HG02623 (cell line): ENCODE results near the gene CHPT1.
"Not testable (repeated sequence)": the region's sequence is repeated elsewhere in the genome, so short reads cannot be mapped to it uniquely, and the experiment has no call there.

ENCODE experiments used
- ATAC-seq: cut with Tn5 transposase; IDR thresholded peaks from one replicate; pipeline ENCODE4 v1.9.1; 2021; ENCODE audit warnings: moderate library complexity; ENCODE audit not compliant: unreplicated experiment

Gene CHPT1

DNA sequence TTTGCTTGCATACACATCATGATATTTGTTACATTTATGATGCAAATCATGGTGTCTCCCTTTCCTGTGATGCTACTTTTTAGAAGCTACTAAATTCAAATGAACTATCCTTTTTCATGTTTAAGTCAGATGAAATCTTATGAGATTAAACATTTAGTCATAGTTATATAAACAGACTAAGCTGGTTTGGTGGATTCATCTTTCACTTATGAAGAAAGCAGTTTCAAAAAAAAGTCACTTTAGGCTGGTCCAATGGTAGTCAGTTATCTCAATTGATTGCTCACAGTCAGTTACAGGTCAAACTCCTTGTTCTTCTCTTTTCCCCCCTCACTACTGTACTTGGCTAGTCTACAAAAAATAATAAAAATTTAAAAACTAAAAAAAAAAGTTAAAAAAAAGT, 22.1 kb downstream of the CHPT1 start:
- no peak for ATAC-seq

DNA sequence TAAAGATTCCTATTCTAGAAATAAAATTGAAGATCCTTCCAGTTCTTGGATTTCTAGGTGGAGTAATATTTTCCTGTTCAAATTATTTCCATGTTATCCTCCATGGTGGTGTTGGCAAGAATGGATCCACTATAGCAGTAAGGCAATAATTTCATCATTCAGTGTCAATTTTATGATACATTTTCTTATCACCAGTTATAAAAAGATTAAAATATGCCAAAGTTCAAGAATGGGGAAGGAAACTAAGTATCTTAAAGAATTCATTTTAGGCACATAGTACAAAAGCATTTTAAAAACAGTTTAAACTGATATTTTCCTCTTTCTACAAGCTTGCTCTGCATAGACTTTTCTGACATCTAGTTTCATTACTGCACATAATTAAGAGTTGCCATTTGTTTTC, 22.7 kb downstream of the CHPT1 start:
- no peak for ATAC-seq

DNA sequence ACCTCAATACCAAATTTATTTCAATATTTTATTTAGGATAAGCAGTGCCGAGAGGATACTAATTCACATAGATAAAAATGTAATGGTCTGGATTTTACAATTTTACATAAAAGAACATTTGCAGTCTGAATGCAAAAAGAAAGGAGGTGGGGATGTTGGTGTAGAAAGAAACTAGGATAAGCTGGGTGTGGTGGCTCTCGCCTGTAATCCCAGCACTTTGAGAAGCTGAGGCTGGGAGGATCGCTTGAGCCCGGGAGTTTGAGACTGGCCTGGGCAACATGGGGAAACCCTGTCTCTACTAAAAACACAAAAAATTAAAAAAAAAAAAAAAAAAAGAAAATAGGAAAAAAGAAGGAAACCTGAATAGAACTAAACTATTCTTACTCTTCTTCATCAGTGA, 25.0 kb downstream of the CHPT1 start:
- ATAC-seq: no peak

GRCh38 chr12:101727098-101727497, 29.7 kb downstream of the CHPT1 start:
- no peak for ATAC-seq

- no peak for ATAC-seq
Measured at GRCh38 chr12:101729842-101730241, 32.4 kb downstream of the CHPT1 start.

DNA sequence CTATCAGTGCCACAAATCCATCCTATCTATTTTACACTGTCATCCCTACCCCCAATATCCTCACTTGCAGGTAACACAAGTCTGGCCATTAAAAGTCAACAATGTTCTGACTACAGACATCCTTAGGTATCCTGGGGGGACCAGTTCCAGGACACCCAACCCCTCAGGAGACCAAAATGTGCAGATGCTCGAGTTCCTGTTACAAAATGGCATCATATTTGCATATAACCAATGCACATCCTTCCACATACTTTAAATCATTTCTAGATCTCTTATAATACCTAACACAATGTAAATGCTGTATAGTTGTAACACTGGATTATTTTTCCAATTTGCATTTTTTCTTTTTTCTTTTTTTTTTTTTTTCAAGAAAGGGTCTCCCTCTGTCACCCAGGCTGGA, 34.9 kb downstream of the CHPT1 start:
- ATAC-seq: no peak

- no peak for ATAC-seq
Measured at GRCh38 chr12:101733166-101733565, 35.7 kb downstream of the CHPT1 start.

- not testable (repeated sequence) for ATAC-seq
Measured at GRCh38 chr12:101734482-101734881, 37.0 kb downstream of the CHPT1 start.

DNA sequence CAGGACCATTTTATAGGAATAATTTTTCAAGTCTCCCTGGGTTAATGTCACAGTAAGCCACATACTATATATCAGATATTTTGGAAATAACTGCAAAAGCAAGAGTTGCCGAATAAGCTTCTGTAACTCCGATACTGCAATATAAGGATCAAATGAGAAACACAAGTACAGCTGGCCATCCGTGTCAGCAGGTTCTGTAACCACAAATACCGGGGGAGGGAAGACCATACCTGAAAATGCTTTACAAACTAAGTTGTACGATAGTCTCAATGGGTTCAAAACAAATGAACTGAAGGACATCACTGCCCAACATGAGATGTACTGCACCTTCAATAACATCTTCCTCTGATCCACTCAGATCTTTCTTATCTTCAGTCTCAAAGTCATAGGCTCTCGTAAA, 40.0 kb downstream of the CHPT1 start:
- ATAC-seq: no peak

DNA sequence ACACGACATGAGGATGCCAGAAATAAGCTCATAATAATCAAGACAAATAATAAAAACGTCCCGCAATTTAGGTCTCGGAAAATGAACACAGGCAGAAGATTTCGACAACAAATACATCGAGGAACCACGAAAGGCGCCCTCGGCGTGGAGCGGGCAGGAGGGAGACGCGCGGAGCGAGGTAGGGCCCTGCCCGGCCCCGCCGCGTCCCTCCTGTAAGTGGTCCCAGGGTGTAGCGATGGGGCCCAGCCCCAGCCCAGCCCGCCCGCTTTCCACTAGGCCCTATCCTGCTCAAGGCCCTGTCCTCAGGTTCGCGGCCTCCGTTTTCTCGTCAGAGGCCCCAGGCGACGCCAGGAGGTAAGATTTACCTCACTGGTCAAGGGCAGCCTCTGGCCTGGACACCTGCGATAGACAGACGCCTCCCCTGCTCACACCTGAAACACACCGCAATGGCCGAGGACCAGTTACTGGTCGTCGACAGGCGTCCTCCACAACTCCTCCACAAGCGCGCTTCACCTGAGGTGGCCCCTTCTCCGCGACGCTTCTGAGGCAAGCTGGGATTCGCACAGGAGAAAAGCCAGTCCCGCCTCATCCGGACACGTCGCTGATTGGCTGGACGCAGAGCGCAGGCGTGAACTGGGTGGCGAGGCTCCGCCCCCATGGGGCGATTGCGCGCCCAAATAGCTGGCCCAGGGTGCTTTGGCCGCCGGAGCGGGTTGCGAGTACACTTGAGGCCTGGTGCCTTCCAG, 41.7 kb downstream of the CHPT1 start, which contains the start of gene SYCP3:
Gene SYCP3, minus strand, starts transcription at position 543 of the 746 bp plus-strand sequence. CDS start 1,527 bp downstream, outside the sequence.
- no peak for ATAC-seq

- no peak for ATAC-seq
Measured at GRCh38 chr12:101740566-101740965, 43.1 kb downstream of the CHPT1 start.

DNA sequence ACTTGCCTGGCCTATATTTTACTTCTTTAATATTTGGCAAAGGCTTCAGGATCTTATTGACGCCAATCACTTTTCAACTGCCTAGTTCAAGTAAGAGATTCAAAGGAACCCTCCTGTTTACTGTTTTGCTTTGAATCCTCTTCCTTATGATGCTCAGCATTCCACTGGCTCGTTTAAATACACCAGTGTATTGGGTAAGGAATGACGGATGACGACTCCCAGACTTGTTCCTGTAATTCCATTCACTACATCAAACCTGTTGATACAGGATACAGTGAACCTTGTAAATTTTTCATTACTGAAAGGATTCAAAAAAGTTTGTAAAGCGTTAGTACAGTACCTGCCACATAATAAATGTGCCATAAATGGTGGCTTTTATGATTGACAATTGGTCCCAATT, 43.5 kb downstream of the CHPT1 start:
- ATAC-seq: no peak

DNA sequence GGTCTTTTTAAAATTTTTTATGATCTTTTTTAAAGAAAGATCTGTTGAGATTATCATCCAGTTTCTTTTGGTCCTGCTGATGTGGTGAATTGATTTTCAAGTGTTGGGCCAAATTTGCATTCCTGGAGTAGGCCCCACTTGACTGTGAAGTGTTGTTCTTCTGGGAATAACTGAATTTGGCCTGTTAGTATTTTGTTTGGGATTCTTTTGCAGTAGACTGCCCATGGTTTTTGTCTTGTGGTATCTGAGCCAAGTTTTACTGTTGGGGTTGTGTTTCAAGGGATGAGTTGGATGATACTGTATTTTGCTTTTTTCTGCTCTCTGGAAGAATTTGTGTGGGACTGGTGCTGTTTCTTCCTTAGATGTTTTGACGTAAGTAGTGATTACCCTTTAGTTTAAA, 45.8 kb downstream of the CHPT1 start:
- no peak for ATAC-seq

GRCh38 chr12:101743724-101744472, 46.5 kb downstream of the CHPT1 start:
- ATAC-seq: peak; percentile 96

- no peak for ATAC-seq
Measured at GRCh38 chr12:101745481-101745880, 48.0 kb downstream of the CHPT1 start.

- no peak for ATAC-seq
Measured at GRCh38 chr12:101746196-101746595, 48.8 kb downstream of the CHPT1 start.

- ATAC-seq: no peak
Measured at GRCh38 chr12:101746661-101747060, 49.2 kb downstream of the CHPT1 start.

DNA sequence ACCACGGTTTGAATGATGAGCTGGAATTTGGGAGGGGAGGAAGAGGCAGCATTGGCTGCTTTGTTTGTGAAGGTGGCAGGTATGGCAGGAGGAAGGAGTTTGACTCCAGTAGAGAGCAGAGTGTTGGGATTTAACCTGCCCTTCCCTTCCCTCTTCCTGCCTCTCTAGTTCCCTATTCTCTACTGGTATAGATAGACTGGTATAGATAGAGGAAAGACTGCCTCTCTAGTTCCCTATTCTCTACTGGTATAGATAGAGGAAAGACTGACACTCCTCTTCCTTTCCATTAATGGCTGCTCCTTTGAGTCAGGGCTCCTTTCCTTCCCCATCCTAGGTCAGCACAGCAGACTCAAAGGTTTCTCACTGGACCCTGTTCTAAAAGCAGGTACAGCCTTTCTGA, 50.3 kb downstream of the CHPT1 start:
- ATAC-seq: no peak

DNA sequence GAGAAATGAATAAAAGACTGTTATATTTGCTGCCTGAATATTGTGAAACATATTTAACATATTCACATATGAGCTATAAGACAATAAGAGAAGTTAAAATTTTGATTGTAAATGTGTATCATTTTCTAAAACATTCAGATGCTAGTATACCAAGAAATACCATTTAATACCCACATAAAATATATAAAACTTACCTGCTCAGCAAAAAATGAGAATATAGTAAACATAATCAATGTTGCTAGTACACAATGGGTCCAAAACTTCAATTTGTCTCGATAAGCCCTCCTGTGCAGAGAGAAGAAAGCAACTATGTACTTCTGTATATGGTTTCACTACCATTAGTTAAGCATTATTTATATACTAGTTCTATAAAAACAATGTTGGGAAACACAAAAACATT, 51.5 kb downstream of the CHPT1 start:
- no peak for ATAC-seq

- no peak for ATAC-seq
Measured at GRCh38 chr12:101749657-101750056, 52.2 kb downstream of the CHPT1 start.

- no peak for ATAC-seq
Measured at GRCh38 chr12:101750152-101750551, 52.7 kb downstream of the CHPT1 start.

- no peak for ATAC-seq
Measured at GRCh38 chr12:101759396-101760047, 62.1 kb downstream of the CHPT1 start.
